Transverse colon (tissue), 4 donors: ENCODE results near the gene CCDC40.

Experiments used
- POLR2AphosphoS5 ChIP-seq, 3 donors: sonication (generic); formaldehyde crosslinking; IDR thresholded peaks; one replicate each; pipeline ENCODE4 v1.6.1; 2016; ENCODE audit warnings: antibody characterized with exemption in 3 of 3
- TF ChIP-seq, protein P1 (sequence below), 5 experiments: fragments of 200-600 bp in 3 of 5; fragments of 450-650 bp in 2 of 5; sonication (generic) in 3 of 5; IDR thresholded peaks; 1 replicate in 2 of 5; 2 replicates in 3 of 5; pipeline ENCODE4 v1.5.1; 2016 to 2017; ENCODE audit warnings: antibody characterized with exemption in 5 of 5, inconsistent platforms in 3 of 5, mild to moderate bottlenecking in 2 of 5, moderate library complexity in 1 of 5

DNA sequence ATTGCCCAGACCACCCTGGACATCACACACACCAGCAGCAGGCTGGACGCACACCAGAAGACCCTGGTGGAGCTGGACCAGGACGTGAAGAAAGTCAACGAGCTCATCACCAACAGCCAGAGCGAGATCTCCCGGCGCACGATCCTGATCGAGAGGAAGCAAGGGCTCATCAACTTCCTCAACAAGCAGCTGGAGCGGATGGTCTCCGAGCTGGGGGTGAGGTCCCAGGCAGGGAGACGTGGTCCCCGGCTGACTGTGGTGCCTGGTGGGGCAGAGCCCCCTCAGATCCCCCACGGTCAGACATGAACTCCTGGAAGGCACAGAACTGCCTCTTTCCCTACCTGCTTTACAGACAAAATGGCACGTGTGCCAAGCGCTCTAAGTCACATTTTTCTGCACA is 48.3 kb downstream of the CCDC40 start:
- TF ChIP-seq, protein P1, sequence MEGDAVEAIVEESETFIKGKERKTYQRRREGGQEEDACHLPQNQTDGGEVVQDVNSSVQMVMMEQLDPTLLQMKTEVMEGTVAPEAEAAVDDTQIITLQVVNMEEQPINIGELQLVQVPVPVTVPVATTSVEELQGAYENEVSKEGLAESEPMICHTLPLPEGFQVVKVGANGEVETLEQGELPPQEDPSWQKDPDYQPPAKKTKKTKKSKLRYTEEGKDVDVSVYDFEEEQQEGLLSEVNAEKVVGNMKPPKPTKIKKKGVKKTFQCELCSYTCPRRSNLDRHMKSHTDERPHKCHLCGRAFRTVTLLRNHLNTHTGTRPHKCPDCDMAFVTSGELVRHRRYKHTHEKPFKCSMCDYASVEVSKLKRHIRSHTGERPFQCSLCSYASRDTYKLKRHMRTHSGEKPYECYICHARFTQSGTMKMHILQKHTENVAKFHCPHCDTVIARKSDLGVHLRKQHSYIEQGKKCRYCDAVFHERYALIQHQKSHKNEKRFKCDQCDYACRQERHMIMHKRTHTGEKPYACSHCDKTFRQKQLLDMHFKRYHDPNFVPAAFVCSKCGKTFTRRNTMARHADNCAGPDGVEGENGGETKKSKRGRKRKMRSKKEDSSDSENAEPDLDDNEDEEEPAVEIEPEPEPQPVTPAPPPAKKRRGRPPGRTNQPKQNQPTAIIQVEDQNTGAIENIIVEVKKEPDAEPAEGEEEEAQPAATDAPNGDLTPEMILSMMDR (IDR thresholded peaks at IDR 0.05): no peak
- TF ChIP-seq POLR2AphosphoS5 (IDR thresholded peaks at IDR 0.05): no peak
